OCI-LY1 (cell line): ENCODE measurements around the gene POU4F1.
"Not testable (repeated sequence)": the region's sequence is repeated elsewhere in the genome, so short reads cannot be mapped to it uniquely, and the experiment has no call there.

Source experiments
- H2AFZ ChIP-seq: fragments of 200-600 bp; sonication (generic), shearing (Covaris generic); 2 replicates; pipeline ENCODE4 v1.6.0; 2014; ENCODE audit warnings: antibody characterized with exemption, mild to moderate bottlenecking, low read length
- H3F3A ChIP-seq: fragments of 200-600 bp; sonication (generic), shearing (Covaris generic); 2 replicates; pipeline ENCODE4 v1.6.0; 2014; ENCODE audit warnings: mild to moderate bottlenecking, antibody characterized with exemption, low read length, moderate library complexity; ENCODE audit not compliant: insufficient read depth
- H3K27ac ChIP-seq: fragments of 200-600 bp; sonication (generic); 2 replicates; pipeline ENCODE4 v1.5.1; 2014; ENCODE audit warnings: low read length, mixed run types, mild to moderate bottlenecking, low read depth; ENCODE audit not compliant: poor library complexity, severe bottlenecking
- H3K27me3 ChIP-seq: fragments of 200-600 bp; sonication (generic); 2 replicates; pipeline ENCODE4 v1.6.0; 2014; ENCODE audit warnings: antibody characterized with exemption, mild to moderate bottlenecking, low read length, moderate library complexity; ENCODE audit not compliant: insufficient read depth
- H3K36me3 ChIP-seq: fragments of 200-600 bp; sonication (generic); 2 replicates; pipeline ENCODE4 v1.6.1; 2014; ENCODE audit warnings: mild to moderate bottlenecking, antibody characterized with exemption, low read length, moderate library complexity, mixed read lengths; ENCODE audit not compliant: insufficient read depth
- H3K4me1 ChIP-seq: fragments of 200-600 bp; sonication (generic); 2 replicates; pipeline ENCODE4 v1.5.1; 2014; ENCODE audit warnings: mild to moderate bottlenecking, low read length, moderate library complexity; ENCODE audit not compliant: insufficient read depth, severe bottlenecking
- H3K4me2 ChIP-seq: fragments of 200-600 bp; sonication (generic), shearing (Covaris generic); 2 replicates; pipeline ENCODE4 v1.6.1; 2014; ENCODE audit warnings: low read length
- H3K4me3 ChIP-seq: fragments of 200-600 bp; sonication (generic); 2 replicates; pipeline ENCODE4 v1.5.1; 2014; ENCODE audit warnings: low read length, low read depth, mild to moderate bottlenecking, mixed read lengths; ENCODE audit not compliant: poor library complexity, severe bottlenecking
- H3K79me2 ChIP-seq: fragments of 200-600 bp; shearing (Covaris generic); 2 replicates; pipeline ENCODE4 v1.6.1; 2016; ENCODE audit warnings: mixed run types, low read length, mixed read lengths; ENCODE audit not compliant: insufficient read depth
- H3K9ac ChIP-seq: fragments of 200-600 bp; sonication (generic), shearing (Covaris generic); 2 replicates; pipeline ENCODE4 v1.6.1; 2014; ENCODE audit warnings: mild to moderate bottlenecking, low read length, mixed read lengths
- H3K9me2 ChIP-seq: fragments of 200-600 bp; sonication (generic), shearing (Covaris generic); 2 replicates; pipeline ENCODE4 v1.6.1; 2014; ENCODE audit warnings: low read depth, mild to moderate bottlenecking, low read length, mixed read lengths
- H3K9me3 ChIP-seq: fragments of 200-600 bp; shearing (Covaris generic); 2 replicates; pipeline ENCODE4 v1.6.1; 2014; ENCODE audit warnings: low read length, mixed read lengths
- H4K20me1 ChIP-seq: fragments of 200-600 bp; sonication (generic), shearing (Covaris generic); 2 replicates; pipeline ENCODE4 v1.6.0; 2016; ENCODE audit warnings: mild to moderate bottlenecking, low read length; ENCODE audit not compliant: insufficient read depth
- EZH2 ChIP-seq: fragments of 200-600 bp; sonication (generic), shearing (Covaris generic); IDR thresholded peaks from 2 replicates; pipeline ENCODE4 v1.8.0; 2017; ENCODE audit warnings: borderline replicate concordance, mixed run types, mild to moderate bottlenecking, antibody characterized with exemption, low read length, moderate library complexity, mixed read lengths
- TF ChIP-seq, protein P1 (sequence below): fragments of 200-600 bp; sonication (generic), shearing (Covaris generic); IDR thresholded peaks from 2 replicates; pipeline ENCODE4 v1.5.1; 2017; ENCODE audit warnings: mild to moderate bottlenecking, antibody characterized with exemption, low read length, moderate library complexity, mixed read lengths

POU4F1 gene

DNA sequence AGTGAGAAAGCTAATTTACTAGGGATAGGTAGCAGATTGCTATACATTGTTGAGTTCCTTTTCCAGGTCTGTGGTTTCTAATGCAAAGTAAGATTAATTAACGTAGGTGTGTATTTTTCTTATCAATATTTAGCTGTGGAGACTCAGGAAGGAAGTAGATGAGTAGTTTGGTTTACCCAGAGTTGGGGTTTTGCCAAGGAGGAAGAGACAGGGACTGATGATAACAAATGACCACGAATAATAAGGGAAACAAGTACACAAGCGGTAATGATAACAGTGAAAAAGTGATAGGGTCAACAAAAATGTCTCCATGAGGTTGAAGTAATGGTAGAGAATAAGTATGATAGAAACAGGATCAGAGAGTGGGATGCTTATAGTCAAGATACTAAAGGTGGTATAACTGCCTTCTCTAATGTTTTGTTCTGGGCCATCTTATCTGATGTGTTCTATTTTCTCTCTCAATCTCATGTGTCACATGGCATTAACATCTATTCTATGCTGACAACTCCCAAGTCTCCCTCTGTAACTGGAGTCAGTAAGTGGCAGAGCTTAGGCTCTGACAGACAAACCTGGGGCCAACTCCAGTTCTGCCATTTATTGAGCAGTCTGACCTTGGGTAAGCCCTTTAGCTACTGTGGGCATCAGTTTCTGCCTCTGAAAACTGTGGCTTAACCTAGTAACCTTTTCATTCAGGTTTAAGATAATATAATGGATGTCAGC, 46.8 kb upstream of the POU4F1 start:
- H3K9me3 ChIP-seq = no peaks in the 10 kb centered on the region
- H3K4me3 ChIP-seq = no peak overlapping the region
- peaks cover 11% of the 10 kb centered on the region for H4K20me1 ChIP-seq
- H3K4me1 ChIP-seq = peaks cover 9% of the 10 kb centered on the region
- peaks cover 98% of the 10 kb centered on the region for H3K79me2 ChIP-seq
- TF ChIP-seq, protein P1, sequence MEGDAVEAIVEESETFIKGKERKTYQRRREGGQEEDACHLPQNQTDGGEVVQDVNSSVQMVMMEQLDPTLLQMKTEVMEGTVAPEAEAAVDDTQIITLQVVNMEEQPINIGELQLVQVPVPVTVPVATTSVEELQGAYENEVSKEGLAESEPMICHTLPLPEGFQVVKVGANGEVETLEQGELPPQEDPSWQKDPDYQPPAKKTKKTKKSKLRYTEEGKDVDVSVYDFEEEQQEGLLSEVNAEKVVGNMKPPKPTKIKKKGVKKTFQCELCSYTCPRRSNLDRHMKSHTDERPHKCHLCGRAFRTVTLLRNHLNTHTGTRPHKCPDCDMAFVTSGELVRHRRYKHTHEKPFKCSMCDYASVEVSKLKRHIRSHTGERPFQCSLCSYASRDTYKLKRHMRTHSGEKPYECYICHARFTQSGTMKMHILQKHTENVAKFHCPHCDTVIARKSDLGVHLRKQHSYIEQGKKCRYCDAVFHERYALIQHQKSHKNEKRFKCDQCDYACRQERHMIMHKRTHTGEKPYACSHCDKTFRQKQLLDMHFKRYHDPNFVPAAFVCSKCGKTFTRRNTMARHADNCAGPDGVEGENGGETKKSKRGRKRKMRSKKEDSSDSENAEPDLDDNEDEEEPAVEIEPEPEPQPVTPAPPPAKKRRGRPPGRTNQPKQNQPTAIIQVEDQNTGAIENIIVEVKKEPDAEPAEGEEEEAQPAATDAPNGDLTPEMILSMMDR = no peak
- no peak for TF ChIP-seq EZH2
- no peak overlapping the region for H2AFZ ChIP-seq
- H3K36me3 ChIP-seq = peaks cover 1% of the 10 kb centered on the region
- H3K4me2 ChIP-seq = no peak overlapping the region
- H3K27ac ChIP-seq = no peak overlapping the region
- no peaks in the 10 kb centered on the region for H3K9me2 ChIP-seq
- no peaks in the 10 kb centered on the region for H3K27me3 ChIP-seq
- no peak overlapping the region for H3K9ac ChIP-seq
- H3F3A ChIP-seq = no peaks in the 10 kb centered on the region

DNA sequence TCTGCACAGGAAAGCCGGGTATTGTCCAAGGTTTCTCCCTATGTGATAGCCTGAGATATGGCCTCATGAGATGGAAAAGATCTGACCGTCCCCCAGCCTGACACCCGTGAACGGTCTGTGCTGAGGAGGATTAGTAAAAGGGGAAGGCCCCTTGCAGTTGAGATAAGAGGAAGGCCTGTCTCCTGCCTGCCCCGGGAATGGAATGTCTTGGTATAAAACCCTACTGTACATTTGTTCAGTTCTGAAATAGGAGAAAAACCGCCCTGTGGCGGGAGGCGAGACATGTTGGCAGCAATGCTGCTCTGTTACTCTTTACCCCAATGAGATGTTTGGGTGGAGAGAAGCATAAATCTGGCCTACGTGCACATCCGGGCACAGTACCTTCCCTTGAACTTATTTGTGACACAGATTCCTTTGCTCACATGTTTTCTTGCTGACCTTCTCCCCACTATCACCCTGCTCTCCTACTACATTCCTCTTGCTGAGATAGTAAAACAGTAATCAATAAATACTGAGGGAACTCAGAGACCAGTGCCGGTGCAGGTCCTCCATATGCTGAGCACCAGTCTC, 43.8 kb upstream of the POU4F1 start:
- not testable (repeated sequence) for H3K27me3 ChIP-seq, H3K4me1 ChIP-seq, H3K4me3 ChIP-seq, H3K9ac ChIP-seq, H3K4me2 ChIP-seq, H3K9me2 ChIP-seq, H3K27ac ChIP-seq, H4K20me1 ChIP-seq, H3F3A ChIP-seq, H2AFZ ChIP-seq, H3K9me3 ChIP-seq
- Histone ChIP-seq H3K79me2 (peaks cover 87% of the 10 kb centered on the region), H3K36me3 (peaks cover 11% of the 10 kb centered on the region)

DNA sequence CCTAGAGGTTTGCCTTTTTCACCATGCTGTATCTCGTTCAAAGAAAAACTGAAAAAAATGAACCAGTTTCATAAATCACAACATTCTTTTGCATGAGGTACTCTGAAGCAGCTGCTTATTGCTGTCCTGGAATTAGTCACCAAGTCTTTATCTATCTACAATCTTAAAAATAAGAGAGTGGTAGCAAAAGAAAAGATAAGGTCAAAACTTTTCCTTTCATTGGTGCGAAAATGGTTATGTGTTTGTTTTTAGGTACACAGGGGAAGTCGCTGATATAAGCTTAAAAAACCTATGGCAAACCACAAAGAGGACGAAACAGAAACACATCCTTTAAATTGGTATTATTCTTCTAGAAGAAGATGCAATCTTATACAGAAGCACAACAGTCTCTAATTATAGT, 34.9 kb upstream of the POU4F1 start:
- no peak overlapping the region for H3K27ac ChIP-seq
- H3K79me2 ChIP-seq = peaks cover 5% of the 10 kb centered on the region; the same call in 1 of the 2 replicates
- H2AFZ ChIP-seq = no peak overlapping the region
- peaks cover 87% of the 10 kb centered on the region for H3K36me3 ChIP-seq
- H3K4me3 ChIP-seq = no peak overlapping the region
- H3K9me3 ChIP-seq = no peaks in the 10 kb centered on the region
- H3K4me1 ChIP-seq = no peaks in the 10 kb centered on the region
- no peak overlapping the region for H3K4me2 ChIP-seq
- H3F3A ChIP-seq = no peaks in the 10 kb centered on the region
- H3K27me3 ChIP-seq = no peaks in the 10 kb centered on the region
- no peaks in the 10 kb centered on the region for H4K20me1 ChIP-seq
- no peak for TF ChIP-seq EZH2
- TF ChIP-seq, protein P1 = no peak
- no peaks in the 10 kb centered on the region for H3K9me2 ChIP-seq
- H3K9ac ChIP-seq = no peak overlapping the region

DNA sequence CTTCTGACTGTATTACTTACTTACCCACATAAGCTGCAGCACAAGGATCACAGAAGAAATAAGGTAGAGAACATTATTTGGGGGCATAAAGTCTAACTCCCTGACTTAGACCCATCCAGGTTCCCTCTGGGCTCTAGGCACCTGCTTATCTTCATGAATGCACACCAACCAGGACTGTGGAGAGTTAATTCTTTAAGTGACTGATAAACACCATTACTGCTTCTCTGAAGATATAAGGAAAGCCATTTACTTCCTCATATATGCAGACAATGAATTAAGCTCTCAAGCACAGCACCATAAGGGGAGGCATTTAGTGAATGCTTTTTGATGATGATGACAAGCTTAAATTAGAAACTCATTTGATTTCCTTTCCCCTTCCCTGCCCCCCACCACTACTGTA, 33.1 kb upstream of the POU4F1 start:
- Histone ChIP-seq H3K4me1 (no peaks in the 10 kb centered on the region), H3K79me2 (no peaks in the 10 kb centered on the region), H3K36me3 (peaks cover 91% of the 10 kb centered on the region)

More for the DNA sequence above, 33.1 kb upstream of the POU4F1 start:
- TF ChIP-seq, protein P1 = no peak
- TF ChIP-seq EZH2 = no peak
- H3K4me3 ChIP-seq = no peak overlapping the region
- H3F3A ChIP-seq = no peaks in the 10 kb centered on the region
- H3K9me3 ChIP-seq = no peaks in the 10 kb centered on the region
- H4K20me1 ChIP-seq = no peaks in the 10 kb centered on the region
- H3K9ac ChIP-seq = no peak overlapping the region
- no peak overlapping the region for H3K27ac ChIP-seq
- H3K4me2 ChIP-seq = no peak overlapping the region
- H3K27me3 ChIP-seq = no peaks in the 10 kb centered on the region
- H3K9me2 ChIP-seq = no peaks in the 10 kb centered on the region
- H2AFZ ChIP-seq = no peak overlapping the region
